HG03521 (cell line): Measurements from ENCODE around the gene WDTC1.

ENCODE experiments used
- ATAC-seq: cut with Tn5 transposase; IDR thresholded peaks from one replicate; pipeline ENCODE4 v1.9.1; 2021; ENCODE audit warnings: mild to moderate bottlenecking, moderate library complexity; ENCODE audit not compliant: unreplicated experiment

Gene WDTC1

GRCh38 chr1:27300341-27301051, 66.1 kb downstream of the WDTC1 start:
- ATAC-seq = no peak

GRCh38 chr1:27301052-27301422, 66.6 kb downstream of the WDTC1 start:
- ATAC-seq = no peak

GRCh38 chr1:27301582-27302199, 67.3 kb downstream of the WDTC1 start:
- ATAC-seq = no peak

- ATAC-seq = no peak
Observed at GRCh38 chr1:27302612-27303011, 68.2 kb downstream of the WDTC1 start.

GRCh38 chr1:27303509-27303908, 69.1 kb downstream of the WDTC1 start:
- no peak for ATAC-seq

GRCh38 chr1:27306071-27306470, 71.6 kb downstream of the WDTC1 start:
- no peak for ATAC-seq

GRCh38 chr1:27306892-27307761, 72.7 kb downstream of the WDTC1 start:
- ATAC-seq = no peak

- no peak for ATAC-seq
Observed at GRCh38 chr1:27307874-27308598, 73.6 kb downstream of the WDTC1 start.

GRCh38 chr1:27314169-27314568, 79.7 kb downstream of the WDTC1 start:
- ATAC-seq = no peak

GRCh38 chr1:27314737-27315136, 80.3 kb downstream of the WDTC1 start:
- no peak for ATAC-seq

- ATAC-seq = no peak
Observed at GRCh38 chr1:27316860-27317259, 82.4 kb downstream of the WDTC1 start.

- ATAC-seq = no peak
Observed at GRCh38 chr1:27318136-27318535, 83.7 kb downstream of the WDTC1 start.

GRCh38 chr1:27318596-27318995, 84.2 kb downstream of the WDTC1 start:
- no peak for ATAC-seq

GRCh38 chr1:27321813-27322568, 87.6 kb downstream of the WDTC1 start, which contains the start of gene TMEM222:
Gene TMEM222 (plus strand): TSS chr1:27322163. CDS start chr1:27322198, 35 bp downstream.
- ATAC-seq = peak; percentile 96

- ATAC-seq = no peak
Observed at GRCh38 chr1:27322569-27323240, 88.3 kb downstream of the WDTC1 start.

GRCh38 chr1:27325286-27325685, 90.9 kb downstream of the WDTC1 start:
- no peak for ATAC-seq

GRCh38 chr1:27327964-27328363, 93.5 kb downstream of the WDTC1 start:
- ATAC-seq = no peak

- no peak for ATAC-seq
Observed at GRCh38 chr1:27330786-27331185, 96.4 kb downstream of the WDTC1 start.

GRCh38 chr1:27331426-27331825, 97.0 kb downstream of the WDTC1 start:
- ATAC-seq = no peak

- ATAC-seq = no peak
Observed at GRCh38 chr1:27331922-27332321, 97.5 kb downstream of the WDTC1 start.
